AG09319 (cell line): Measurements from ENCODE around the gene ENOX1.

Source experiments
- DNase-seq: peaks from one replicate; pipeline ENCODE4 v3.0.0-alpha.2; 2010; ENCODE audit warnings: low read depth; ENCODE audit errors: extremely low read depth
- TF ChIP-seq, protein P1 (sequence below): IDR thresholded peaks from 2 replicates; pipeline ENCODE4 v1.5.1; 2011; ENCODE audit warnings: low read depth, mild to moderate bottlenecking, inconsistent platforms, low read length, moderate library complexity

ENOX1 gene

DNA sequence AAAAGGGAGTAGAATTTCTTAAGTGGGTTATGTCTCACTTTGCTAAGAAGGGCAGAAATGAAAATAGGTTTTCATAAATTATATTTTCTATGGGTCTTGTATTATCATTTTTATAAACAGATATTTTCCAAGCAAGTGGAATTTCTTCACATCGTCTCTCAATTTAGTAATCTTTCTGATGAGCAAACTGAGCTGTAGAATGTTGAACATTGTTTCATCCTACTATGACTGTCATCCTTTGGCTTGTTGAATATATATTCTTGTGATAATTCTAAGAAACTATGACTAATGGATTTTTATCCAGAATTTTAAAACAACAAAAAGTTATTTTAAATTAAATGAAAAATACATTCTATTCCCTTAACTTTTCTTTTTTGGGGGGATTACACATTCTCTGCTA lies 313.8 kb downstream of the ENOX1 start:
- TF ChIP-seq, protein P1, sequence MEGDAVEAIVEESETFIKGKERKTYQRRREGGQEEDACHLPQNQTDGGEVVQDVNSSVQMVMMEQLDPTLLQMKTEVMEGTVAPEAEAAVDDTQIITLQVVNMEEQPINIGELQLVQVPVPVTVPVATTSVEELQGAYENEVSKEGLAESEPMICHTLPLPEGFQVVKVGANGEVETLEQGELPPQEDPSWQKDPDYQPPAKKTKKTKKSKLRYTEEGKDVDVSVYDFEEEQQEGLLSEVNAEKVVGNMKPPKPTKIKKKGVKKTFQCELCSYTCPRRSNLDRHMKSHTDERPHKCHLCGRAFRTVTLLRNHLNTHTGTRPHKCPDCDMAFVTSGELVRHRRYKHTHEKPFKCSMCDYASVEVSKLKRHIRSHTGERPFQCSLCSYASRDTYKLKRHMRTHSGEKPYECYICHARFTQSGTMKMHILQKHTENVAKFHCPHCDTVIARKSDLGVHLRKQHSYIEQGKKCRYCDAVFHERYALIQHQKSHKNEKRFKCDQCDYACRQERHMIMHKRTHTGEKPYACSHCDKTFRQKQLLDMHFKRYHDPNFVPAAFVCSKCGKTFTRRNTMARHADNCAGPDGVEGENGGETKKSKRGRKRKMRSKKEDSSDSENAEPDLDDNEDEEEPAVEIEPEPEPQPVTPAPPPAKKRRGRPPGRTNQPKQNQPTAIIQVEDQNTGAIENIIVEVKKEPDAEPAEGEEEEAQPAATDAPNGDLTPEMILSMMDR: no peak
- DNase-seq: no peak

DNA sequence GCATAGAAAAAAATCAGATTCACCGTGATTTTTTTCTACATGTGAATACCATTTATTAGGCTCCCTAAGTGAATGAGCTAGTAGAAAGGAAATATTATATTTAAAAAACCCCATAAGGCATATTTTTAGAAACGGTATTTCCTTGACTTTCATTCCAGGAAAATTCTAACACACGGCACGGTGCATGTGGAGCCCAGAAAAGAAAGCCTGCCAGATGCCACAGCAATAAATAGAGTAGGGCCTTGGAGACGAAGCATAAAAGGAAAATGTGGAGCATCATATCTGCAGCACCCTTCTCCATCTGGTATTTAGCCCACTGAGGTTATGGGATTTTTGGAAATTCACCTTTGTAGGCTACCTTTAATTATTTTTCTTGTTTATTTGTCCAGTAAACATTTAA lies 314.4 kb downstream of the ENOX1 start:
- TF ChIP-seq, protein P1: no peak
- DNase-seq: no peak

- TF ChIP-seq, protein P1: no peak
- DNase-seq: no peak
Measured at GRCh38 chr13:43470610-43471009, 316.2 kb downstream of the ENOX1 start.

DNA sequence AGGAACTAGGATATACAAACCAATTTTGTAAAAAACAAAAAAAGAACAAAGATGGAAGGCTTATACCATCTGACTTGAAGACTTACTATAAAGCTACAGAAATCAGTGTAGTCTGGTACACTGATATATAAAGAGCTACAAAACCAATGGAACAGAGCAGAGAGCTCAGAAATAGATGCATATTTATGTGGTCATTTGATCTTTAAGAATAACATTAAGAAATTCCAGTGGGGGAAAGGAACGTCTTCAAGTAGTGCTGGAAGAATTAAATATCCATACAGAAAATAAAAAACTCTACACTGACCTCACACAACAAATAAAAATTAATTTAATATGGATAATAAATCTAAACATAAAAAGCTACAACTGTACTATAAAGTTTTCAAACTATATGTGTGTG lies 317.0 kb downstream of the ENOX1 start:
- TF ChIP-seq, protein P1: no peak
- no peak for DNase-seq

DNA sequence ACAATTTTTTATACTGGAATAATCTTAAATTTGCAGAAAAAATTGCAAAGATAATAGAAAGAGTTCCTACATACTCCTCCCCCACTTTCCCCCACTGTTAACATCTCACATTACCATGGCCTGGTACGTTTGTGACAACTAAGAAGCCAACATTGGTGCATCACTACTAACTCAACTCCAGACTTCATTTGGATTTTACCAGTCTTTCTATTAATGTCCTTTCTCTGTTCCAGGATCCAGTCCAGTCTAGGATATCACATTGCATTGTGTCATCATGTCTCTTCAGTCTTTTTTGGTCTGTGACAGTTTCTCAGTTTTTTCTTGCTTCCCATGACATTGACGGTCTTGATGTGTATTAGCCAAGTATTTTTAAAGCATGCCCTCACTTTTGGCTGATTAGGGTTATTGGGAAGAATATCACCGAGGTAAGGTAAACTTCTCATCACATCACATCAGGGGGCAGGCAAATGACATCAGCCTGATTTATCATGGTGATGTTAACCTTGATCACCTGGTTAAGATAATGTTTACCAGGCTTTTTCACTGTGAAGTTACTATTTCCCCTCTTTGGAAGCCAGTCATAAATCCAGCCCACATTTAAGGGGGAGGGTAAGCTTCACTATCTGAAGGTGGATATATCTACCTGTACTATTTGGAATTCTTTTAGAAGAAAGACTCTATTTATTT lies 322.1 kb downstream of the ENOX1 start:
- DNase-seq: no peak
- TF ChIP-seq, protein P1: no peak

GRCh38 chr13:43448605-43449336 lies 338.0 kb downstream of the ENOX1 start:
- DNase-seq: no peak
- TF ChIP-seq, protein P1: no peak

- no peak for DNase-seq
- TF ChIP-seq, protein P1: no peak
Measured at GRCh38 chr13:43446126-43446525, 340.6 kb downstream of the ENOX1 start.
